ENCODE measurements around the gene CNDP1. TPM values are rescaled to one million over a fixed set of nuclear protein-coding genes. Genes with fewer than 3 reads are reported as not detected.

CNDP1 gene
- total RNA-seq, 2 experiments from 2014 or later: 0.25 to 0.39 TPM

DNA sequence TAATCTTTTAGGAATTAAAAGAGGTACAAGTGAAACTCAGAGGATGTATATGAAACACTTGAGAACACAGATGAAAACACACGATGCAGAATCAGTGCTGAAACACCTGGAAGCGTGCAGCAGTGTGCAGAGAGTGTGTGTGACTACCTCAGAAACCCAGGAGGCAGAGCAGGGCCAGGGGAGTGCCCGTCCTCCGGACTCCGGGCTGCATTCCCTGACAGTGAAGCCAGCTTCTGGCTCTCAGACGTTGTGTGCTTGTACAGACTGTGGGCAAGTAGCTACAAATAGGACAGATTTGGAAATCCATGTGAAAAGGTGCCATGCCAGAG lies 98.0 kb downstream of the CNDP1 start:
- intact Hi-C loops (cut with DNase I, micrococcal nuclease): no loop called here
- Mint-ChIP-seq H3K4me3 (peak overlapping the region; percentile 81), H3K27ac (peak overlapping the region; percentile 90), H3K27me3 (no peaks in the 10 kb centered on the region), H3K36me3 (ENCODE audit: low read depth) (peaks cover 29% of the 10 kb centered on the region), H3K4me1 (ENCODE audit: low read depth) (peaks cover 54% of the 10 kb centered on the region), H3K9me3 (no peaks in the 10 kb centered on the region)
- Histone ChIP-seq H3K4me3 (ENCODE audit: low read length) (peak overlapping the region; percentile 34), H3K27ac (ENCODE audit: low read depth in 1 of 2, low read length in 2 of 2) (peak overlapping the region; percentile 13 to 66), H3K4me1 (ENCODE audit: insufficient read depth, low read length) (peaks cover 27% of the 10 kb centered on the region), H3K27me3 (ENCODE audit: control insufficient read depth in 1 of 2, insufficient read depth in 2 of 2, low read length in 2 of 2) (no peaks in the 10 kb centered on the region), H3K9me3 (ENCODE audit: control insufficient read depth in 1 of 2, insufficient read depth in 1 of 2, low read length in 2 of 2) (no peaks in the 10 kb centered on the region), H3K36me3 (ENCODE audit: insufficient read depth, low read length) (peaks cover 5% of the 10 kb centered on the region)
- ATAC-seq (ENCODE audit: poor library complexity) (peak; percentile 15), DNase-seq (peak in 1 of 14 experiments; percentile 15)
- ChIA-PET CTCF (interaction anchor here (0.7 to 1.5 kb wide), 2 partner anchors 11 to 34 kb away, joined by 3 read pairs; partner anchors contain the start of gene ZNF407), POLR2A (interaction anchor here (0.9 to 4.7 kb wide), 10 partner anchors 8 to 578 kb away, joined by 3 to 53 read pairs (median 7); partner anchors contain the start of genes CNDP2, PTGR3, TSHZ1 and ZNF407)
- TF ChIP-seq, protein P1, sequence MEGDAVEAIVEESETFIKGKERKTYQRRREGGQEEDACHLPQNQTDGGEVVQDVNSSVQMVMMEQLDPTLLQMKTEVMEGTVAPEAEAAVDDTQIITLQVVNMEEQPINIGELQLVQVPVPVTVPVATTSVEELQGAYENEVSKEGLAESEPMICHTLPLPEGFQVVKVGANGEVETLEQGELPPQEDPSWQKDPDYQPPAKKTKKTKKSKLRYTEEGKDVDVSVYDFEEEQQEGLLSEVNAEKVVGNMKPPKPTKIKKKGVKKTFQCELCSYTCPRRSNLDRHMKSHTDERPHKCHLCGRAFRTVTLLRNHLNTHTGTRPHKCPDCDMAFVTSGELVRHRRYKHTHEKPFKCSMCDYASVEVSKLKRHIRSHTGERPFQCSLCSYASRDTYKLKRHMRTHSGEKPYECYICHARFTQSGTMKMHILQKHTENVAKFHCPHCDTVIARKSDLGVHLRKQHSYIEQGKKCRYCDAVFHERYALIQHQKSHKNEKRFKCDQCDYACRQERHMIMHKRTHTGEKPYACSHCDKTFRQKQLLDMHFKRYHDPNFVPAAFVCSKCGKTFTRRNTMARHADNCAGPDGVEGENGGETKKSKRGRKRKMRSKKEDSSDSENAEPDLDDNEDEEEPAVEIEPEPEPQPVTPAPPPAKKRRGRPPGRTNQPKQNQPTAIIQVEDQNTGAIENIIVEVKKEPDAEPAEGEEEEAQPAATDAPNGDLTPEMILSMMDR (IDR thresholded peaks at IDR 0.05): no peak

DNA sequence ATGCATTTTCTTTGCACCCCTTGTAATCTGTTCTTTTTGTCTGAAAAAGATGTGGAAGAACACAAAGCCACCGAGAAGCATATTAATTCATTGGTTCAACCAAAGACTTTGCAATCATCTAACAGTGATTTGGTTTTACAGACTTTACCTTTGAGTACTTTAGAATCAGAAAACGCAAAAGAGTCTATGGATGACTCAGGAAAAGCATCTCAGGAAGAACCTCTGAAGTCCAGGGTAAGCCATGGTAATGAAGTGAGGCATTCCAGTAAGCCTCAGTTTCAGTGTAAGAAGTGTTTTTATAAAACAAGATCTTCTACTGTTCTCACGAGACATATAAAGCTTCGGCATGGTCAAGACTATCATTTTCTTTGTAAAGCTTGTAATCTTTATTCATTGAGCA lies 98.6 kb downstream of the CNDP1 start:
- TF ChIP-seq, protein P1 (IDR thresholded peaks at IDR 0.05): no peak
- no peak overlapping the region for H3K4me3 ChIP-seq (ENCODE audit: low read length)
- H3K27ac ChIP-seq (ENCODE audit: low read depth in 1 of 2, low read length in 2 of 2): peak overlapping the region; percentile 13 to 66
- ChIA-PET CTCF (no interaction called here), POLR2A (interaction anchor here (1.3 to 4.7 kb wide), 2 partner anchors 9 to 35 kb away, joined by 5 to 53 read pairs; partner anchors contain the start of gene ZNF407)
- no peak for DNase-seq
- peaks cover 56% of the 10 kb centered on the region for H3K4me1 Mint-ChIP-seq (ENCODE audit: low read depth)
- H3K27me3 Mint-ChIP-seq: no peaks in the 10 kb centered on the region
- intact Hi-C loops (cut with DNase I, micrococcal nuclease): no loop called here
- H3K36me3 ChIP-seq (ENCODE audit: insufficient read depth, low read length): peaks cover 5% of the 10 kb centered on the region
- no peaks in the 10 kb centered on the region for H3K27me3 ChIP-seq (ENCODE audit: control insufficient read depth in 1 of 2, insufficient read depth in 2 of 2, low read length in 2 of 2)
- H3K9me3 ChIP-seq (ENCODE audit: control insufficient read depth in 1 of 2, insufficient read depth in 1 of 2, low read length in 2 of 2): no peaks in the 10 kb centered on the region
- H3K9me3 Mint-ChIP-seq: no peaks in the 10 kb centered on the region
- no peak for ATAC-seq (ENCODE audit: poor library complexity)
- H3K4me3 Mint-ChIP-seq: peak overlapping the region; percentile 81
- peaks cover 33% of the 10 kb centered on the region for H3K36me3 Mint-ChIP-seq (ENCODE audit: low read depth)
- peaks cover 27% of the 10 kb centered on the region for H3K4me1 ChIP-seq (ENCODE audit: insufficient read depth, low read length)
- peak overlapping the region; percentile 90 for H3K27ac Mint-ChIP-seq

DNA sequence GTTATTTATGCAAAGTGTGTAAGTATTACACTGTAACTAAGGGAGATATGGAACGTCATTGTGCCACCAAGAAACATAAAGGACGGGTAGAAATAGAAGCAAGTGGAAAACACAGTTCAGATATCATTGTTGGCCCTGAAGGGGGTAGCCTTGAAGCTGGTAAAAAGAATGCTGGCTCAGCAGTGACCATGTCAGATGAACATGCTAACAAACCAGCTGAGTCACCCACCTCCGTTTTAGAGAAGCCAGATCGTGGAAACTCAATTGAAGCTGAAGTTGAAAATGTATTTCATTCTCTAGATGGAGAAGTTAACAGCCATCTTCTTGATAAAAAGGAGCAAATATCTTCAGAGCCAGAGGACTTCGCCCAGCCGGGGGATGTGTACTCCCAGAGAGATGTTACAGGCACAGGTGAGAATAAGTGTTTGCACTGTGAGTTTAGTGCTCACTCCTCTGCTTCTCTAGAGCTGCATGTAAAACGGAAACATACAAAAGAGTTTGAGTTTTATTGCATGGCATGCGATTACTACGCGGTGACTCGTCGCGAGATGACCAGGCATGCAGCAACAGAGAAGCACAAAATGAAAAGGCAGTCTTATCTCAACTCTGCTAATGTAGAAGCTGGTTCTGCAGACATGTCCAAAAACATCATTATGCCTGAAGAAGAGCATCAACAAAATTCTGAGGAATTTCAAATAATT lies 99.5 kb downstream of the CNDP1 start:
- Mint-ChIP-seq H3K4me1 (ENCODE audit: low read depth) (peaks cover 59% of the 10 kb centered on the region), H3K4me3 (peak overlapping the region; percentile 3), H3K27me3 (no peaks in the 10 kb centered on the region), H3K9me3 (no peaks in the 10 kb centered on the region), H3K27ac (peak overlapping the region; percentile 90), H3K36me3 (ENCODE audit: low read depth) (peaks cover 37% of the 10 kb centered on the region)
- H3K4me3 ChIP-seq (ENCODE audit: low read length): no peak overlapping the region
- peak overlapping the region; percentile 13 to 66 for H3K27ac ChIP-seq (ENCODE audit: low read depth in 1 of 2, low read length in 2 of 2)
- H3K27me3 ChIP-seq (ENCODE audit: control insufficient read depth in 1 of 2, insufficient read depth in 2 of 2, low read length in 2 of 2): no peaks in the 10 kb centered on the region
- H3K9me3 ChIP-seq (ENCODE audit: control insufficient read depth in 1 of 2, insufficient read depth in 1 of 2, low read length in 2 of 2): no peaks in the 10 kb centered on the region
- DNase-seq: no peak
- ChIA-PET CTCF (no interaction called here), POLR2A (interaction anchor here (1.3 to 4.7 kb wide), 2 partner anchors 10 to 36 kb away, joined by 5 to 53 read pairs; partner anchors contain the start of gene ZNF407)
- TF ChIP-seq, protein P1 (IDR thresholded peaks at IDR 0.05): no peak
- peaks cover 27% of the 10 kb centered on the region for H3K4me1 ChIP-seq (ENCODE audit: insufficient read depth, low read length)
- ATAC-seq (ENCODE audit: poor library complexity): no peak
- intact Hi-C loops (cut with DNase I, micrococcal nuclease): no loop called here
- peaks cover 5% of the 10 kb centered on the region for H3K36me3 ChIP-seq (ENCODE audit: insufficient read depth, low read length)
